GM12891 (cell line): Measurements from ENCODE around the gene RAB27B.

Source experiments
- POLR2A ChIP-seq: IDR thresholded peaks from 2 replicates; pipeline ENCODE4 v1.6.1; 2011; ENCODE audit warnings: low read depth, low read length, control low read depth
- POLR2AphosphoS5 ChIP-seq: IDR thresholded peaks from 2 replicates; pipeline ENCODE4 v1.6.1; 2011; ENCODE audit warnings: low read depth, low read length, control low read depth
- TAF1 ChIP-seq: IDR thresholded peaks from 2 replicates; pipeline ENCODE4 v1.6.1; 2011; ENCODE audit warnings: low read depth, low read length, control low read depth

DNA sequence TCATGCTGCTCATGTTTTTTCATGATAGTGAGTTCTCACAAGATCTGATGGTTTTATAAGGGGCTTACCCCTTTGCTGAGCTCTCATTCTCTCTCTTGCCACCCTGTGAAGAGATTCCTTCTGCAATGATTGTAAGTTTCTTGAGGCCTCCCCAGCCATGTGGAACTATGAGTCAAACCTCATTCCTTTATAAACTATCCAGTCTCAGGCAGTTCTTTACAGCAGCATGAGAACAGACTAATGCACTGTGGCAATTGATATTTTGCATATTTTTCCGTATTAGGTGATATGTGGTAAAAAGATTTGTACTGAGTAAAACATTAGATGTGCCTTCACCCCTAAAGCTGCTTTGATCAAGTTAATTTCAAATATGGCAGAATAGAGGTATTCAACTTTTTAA, 48.8 kb downstream of the RAB27B start:
- TF ChIP-seq TAF1 (no peak), POLR2AphosphoS5 (no peak), POLR2A (no peak)
